Measurements from ENCODE around the gene ACVR2A. TPM values are rescaled to one million over a fixed set of nuclear protein-coding genes. Genes with fewer than 3 reads are reported as not detected.

Gene ACVR2A
- total and polyA plus RNA-seq, 2 of the 4 experiments (the other 2 are of a cell fraction): 1.8 to 6.8 TPM

GRCh38 chr2:147867050-147867449, 22.2 kb downstream of the ACVR2A start:
- in situ Hi-C loops (cut with MboI; ENCODE audit: low sequenced_read_pairs): no loop called here

More at GRCh38 chr2:147867050-147867449, 22.2 kb downstream of the ACVR2A start:
- Histone ChIP-seq H2AK9ac (replicated peaks; ENCODE audit: low read depth, low read length, poor library complexity) (no peak overlapping the region), H4K91ac (ENCODE audit: insufficient read depth, low read depth, low read length) (no peak overlapping the region), H2AFZ (replicated peaks; ENCODE audit: low read length, poor library complexity) (no peak overlapping the region), H3K56ac (ENCODE audit: extremely low read depth, insufficient read depth, low read length) (no peak overlapping the region), H3K4me2 (ENCODE audit: low read depth, low read length) (no peak overlapping the region), H3K9me3 (ENCODE audit: control insufficient read depth, insufficient read depth, low read length) (no peaks in the 10 kb centered on the region), H3K27ac (ENCODE audit: insufficient read depth, low read length) (no peak overlapping the region), H3K14ac (replicated peaks; ENCODE audit: low read depth, low read length) (no peak overlapping the region), H4K20me1 (ENCODE audit: insufficient read depth, low read length) (peaks cover 3% of the 10 kb centered on the region; the same call in 1 of the 2 replicates), H4K5ac (ENCODE audit: low read depth, low read length) (no peak overlapping the region), H3K18ac (ENCODE audit: low read depth, low read length) (no peak overlapping the region), H3K4ac (ENCODE audit: low read depth, low read length) (no peak overlapping the region), H2BK20ac (ENCODE audit: low read depth, low read length) (no peak overlapping the region), H3K9ac (ENCODE audit: low read depth, low read length) (no peak overlapping the region), H2BK5ac (ENCODE audit: low read depth, low read length, poor library complexity, severe bottlenecking) (no peak overlapping the region), H3K4me3 (ENCODE audit: insufficient read depth, low read depth, low read length) (no peak overlapping the region), H3K79me1 (ENCODE audit: low read depth in 1 of 2, low read length in 2 of 2) (peaks cover 24 to 26% of the 10 kb centered on the region in 2 experiments), H4K8ac (ENCODE audit: low read depth in 2 of 2, low read length in 2 of 2) (no peak overlapping the region), H2AK5ac (ENCODE audit: low read depth, low read length) (no peak overlapping the region), H3K36me3 (ENCODE audit: control insufficient read depth, insufficient read depth, low read length) (no peaks in the 10 kb centered on the region), H2BK15ac (ENCODE audit: low read depth, low read length) (no peak overlapping the region), H3K4me1 (ENCODE audit: control insufficient read depth, insufficient read depth, low read length) (peaks cover 2% of the 10 kb centered on the region; the same call in 1 of the 2 replicates), H3K9me1 (ENCODE audit: insufficient read depth, low read length) (no peaks in the 10 kb centered on the region; the same call in 1 of the 2 replicates), H3K23ac (ENCODE audit: low read depth, low read length) (no peak overlapping the region), H3K27me3 (ENCODE audit: control insufficient read depth, insufficient read depth, low read length) (no peaks in the 10 kb centered on the region), H2BK120ac (ENCODE audit: low read depth, low read length) (no peak overlapping the region)
- no TSS peak for BruUV-seq (replicated peaks)
- TF ChIP-seq MAFK (IDR thresholded peaks at IDR 0.05; ENCODE audit: low read depth, low read length) (no peak), MAZ (IDR thresholded peaks at IDR 0.05; ENCODE audit: borderline replicate concordance, low read depth, low read length) (no peak)
- dilution Hi-C loops (cut with HindIII; ENCODE audit: low sequenced_read_pairs, unreplicated experiment): no loop called here
- intact Hi-C loops (cut with micrococcal nuclease): no loop called here
- WGBS, 2 experiments (ENCODE audit: extremely low coverage in 2 of 2, insufficient read length in 1 of 2): no CpG with 5 or more reads among the region's 2 CpGs
- POLR2A ChIA-PET (ENCODE audit: unreplicated experiment): no interaction called here
- ATAC-seq (ENCODE audit: low read depth) (no peak), DNase-seq (no peak)
- CTCF ChIA-PET: no interaction called here
